ENCODE results near the gene CSF2. TPM values are rescaled to one million over a fixed set of nuclear protein-coding genes. Genes with fewer than 3 reads are reported as not detected.

CSF2 gene
- total RNA-seq, 1 experiment from 2014 or later, result not detected

- ChIA-PET POLR2A (no interaction called here), CTCF (interaction anchor here (1.2 kb wide), 1 partner anchor 136 kb away, joined by 3 read pairs; no protein-coding TSS in a partner anchor)
- intact Hi-C loops (cut with micrococcal nuclease; ENCODE audit: unreplicated experiment), result no loop called here
These were observed 20.1 kb upstream of the CSF2 start for GRCh38 chr5:132053483-132053882.

DNA sequence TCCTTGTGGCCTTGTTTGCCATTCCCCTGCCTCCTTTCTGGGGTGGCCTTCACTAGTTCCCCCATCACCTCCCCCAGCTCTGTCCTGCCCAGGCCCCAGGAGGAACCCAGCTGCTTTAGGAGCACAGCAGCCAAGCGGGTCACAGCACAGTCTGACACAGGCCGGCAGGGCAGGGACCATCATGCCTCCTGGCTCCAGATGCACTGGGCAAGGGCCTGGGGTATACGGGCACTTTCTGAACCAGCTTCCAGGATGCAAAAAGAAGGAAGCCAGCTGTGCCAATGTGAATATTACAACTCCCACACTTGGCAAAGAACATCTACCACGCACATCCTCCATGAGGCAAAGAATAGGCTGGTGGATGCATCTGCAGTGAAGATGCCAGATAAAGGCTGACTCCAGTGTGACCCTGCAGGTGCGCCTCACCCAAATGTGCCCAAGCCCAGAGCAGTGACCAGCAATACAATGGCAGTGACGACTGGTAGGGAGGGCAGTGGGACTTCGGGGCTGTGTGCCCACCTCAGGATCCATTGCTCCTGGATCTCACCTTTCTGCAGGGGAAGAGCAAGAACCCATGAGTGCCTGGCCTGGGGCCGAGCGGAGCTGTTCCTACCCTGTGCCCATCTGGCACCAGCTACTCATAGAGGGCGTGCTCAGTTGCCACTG lies 19.4 kb upstream of the CSF2 start:
- H3K9me3 ChIP-seq, result no peaks in the 10 kb centered on the region
- intact Hi-C loops (cut with micrococcal nuclease; ENCODE audit: unreplicated experiment), result no loop called here
- no peaks in the 10 kb centered on the region for H3K27me3 ChIP-seq (replicated peaks; ENCODE audit: control insufficient read depth, insufficient read depth, low read length)
- TF ChIP-seq, protein P1, sequence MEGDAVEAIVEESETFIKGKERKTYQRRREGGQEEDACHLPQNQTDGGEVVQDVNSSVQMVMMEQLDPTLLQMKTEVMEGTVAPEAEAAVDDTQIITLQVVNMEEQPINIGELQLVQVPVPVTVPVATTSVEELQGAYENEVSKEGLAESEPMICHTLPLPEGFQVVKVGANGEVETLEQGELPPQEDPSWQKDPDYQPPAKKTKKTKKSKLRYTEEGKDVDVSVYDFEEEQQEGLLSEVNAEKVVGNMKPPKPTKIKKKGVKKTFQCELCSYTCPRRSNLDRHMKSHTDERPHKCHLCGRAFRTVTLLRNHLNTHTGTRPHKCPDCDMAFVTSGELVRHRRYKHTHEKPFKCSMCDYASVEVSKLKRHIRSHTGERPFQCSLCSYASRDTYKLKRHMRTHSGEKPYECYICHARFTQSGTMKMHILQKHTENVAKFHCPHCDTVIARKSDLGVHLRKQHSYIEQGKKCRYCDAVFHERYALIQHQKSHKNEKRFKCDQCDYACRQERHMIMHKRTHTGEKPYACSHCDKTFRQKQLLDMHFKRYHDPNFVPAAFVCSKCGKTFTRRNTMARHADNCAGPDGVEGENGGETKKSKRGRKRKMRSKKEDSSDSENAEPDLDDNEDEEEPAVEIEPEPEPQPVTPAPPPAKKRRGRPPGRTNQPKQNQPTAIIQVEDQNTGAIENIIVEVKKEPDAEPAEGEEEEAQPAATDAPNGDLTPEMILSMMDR (IDR thresholded peaks at IDR 0.05; ENCODE audit: insufficient read depth in 1 of 2, low read depth in 1 of 2, low read length in 1 of 2, severe bottlenecking in 1 of 2, unreplicated experiment in 1 of 2), result no peak
- H3K4me3 Mint-ChIP-seq (ENCODE audit: unreplicated experiment), result no peak overlapping the region
- no peaks in the 10 kb centered on the region for H3K4me1 ChIP-seq
- H3K27ac Mint-ChIP-seq (ENCODE audit: unreplicated experiment), result no peak overlapping the region
- H3K9me3 Mint-ChIP-seq (ENCODE audit: unreplicated experiment), result no peaks in the 10 kb centered on the region
- ChIA-PET POLR2A (no interaction called here), CTCF (no interaction called here)
- DNase-seq, result peak in 1 of 2 experiments; percentile 24
- peaks cover 6% of the 10 kb centered on the region for H3K36me3 Mint-ChIP-seq (ENCODE audit: insufficient read depth, unreplicated experiment)
- BruUV-seq (replicated peaks), result no TSS peak
- H3K4me3 ChIP-seq (ENCODE audit: low read depth, low read length), result no peak overlapping the region
- H3K27me3 Mint-ChIP-seq (ENCODE audit: insufficient read depth, unreplicated experiment), result peaks cover 15% of the 10 kb centered on the region
- no peaks in the 10 kb centered on the region for H3K4me1 Mint-ChIP-seq (ENCODE audit: low read depth, unreplicated experiment)
- no peaks in the 10 kb centered on the region for H3K36me3 ChIP-seq (ENCODE audit: control insufficient read depth, insufficient read depth, low read length)

More at GRCh38 chr5:132053483-132053882, 20.1 kb upstream of the CSF2 start:
- Mint-ChIP-seq H3K9me3 (ENCODE audit: unreplicated experiment) (no peaks in the 10 kb centered on the region), H3K27me3 (ENCODE audit: insufficient read depth, unreplicated experiment) (peaks cover 15% of the 10 kb centered on the region), H3K4me3 (ENCODE audit: unreplicated experiment) (no peak overlapping the region), H3K4me1 (ENCODE audit: low read depth, unreplicated experiment) (no peaks in the 10 kb centered on the region), H3K36me3 (ENCODE audit: insufficient read depth, unreplicated experiment) (peaks cover 6% of the 10 kb centered on the region), H3K27ac (ENCODE audit: unreplicated experiment) (no peak overlapping the region)
- Histone ChIP-seq H3K9me3 (no peaks in the 10 kb centered on the region), H3K4me3 (ENCODE audit: low read depth, low read length) (no peak overlapping the region), H3K36me3 (ENCODE audit: control insufficient read depth, insufficient read depth, low read length) (no peaks in the 10 kb centered on the region), H3K4me1 (no peaks in the 10 kb centered on the region), H3K27me3 (replicated peaks; ENCODE audit: control insufficient read depth, insufficient read depth, low read length) (no peaks in the 10 kb centered on the region)
- TF ChIP-seq, protein P1 (IDR thresholded peaks at IDR 0.05; ENCODE audit: insufficient read depth in 1 of 2, low read depth in 1 of 2, low read length in 1 of 2, severe bottlenecking in 1 of 2, unreplicated experiment in 1 of 2), result no peak
- DNase-seq, result peak in 1 of 2 experiments; percentile 19
- BruUV-seq (replicated peaks), result no TSS peak

- ChIA-PET CTCF (no interaction called here), POLR2A (no interaction called here)
- Histone ChIP-seq H3K36me3 (ENCODE audit: control insufficient read depth, insufficient read depth, low read length) (no peaks in the 10 kb centered on the region), H3K27me3 (replicated peaks; ENCODE audit: control insufficient read depth, insufficient read depth, low read length) (no peaks in the 10 kb centered on the region), H3K9me3 (no peaks in the 10 kb centered on the region), H3K4me1 (no peaks in the 10 kb centered on the region), H3K4me3 (ENCODE audit: low read depth, low read length) (no peak overlapping the region)
- intact Hi-C loops (cut with micrococcal nuclease; ENCODE audit: unreplicated experiment), result no loop called here
- Mint-ChIP-seq H3K4me3 (ENCODE audit: unreplicated experiment) (no peak overlapping the region), H3K27me3 (ENCODE audit: insufficient read depth, unreplicated experiment) (peaks cover 15% of the 10 kb centered on the region), H3K4me1 (ENCODE audit: low read depth, unreplicated experiment) (no peaks in the 10 kb centered on the region), H3K27ac (ENCODE audit: unreplicated experiment) (no peak overlapping the region), H3K9me3 (ENCODE audit: unreplicated experiment) (no peaks in the 10 kb centered on the region), H3K36me3 (ENCODE audit: insufficient read depth, unreplicated experiment) (peaks cover 6% of the 10 kb centered on the region)
- TF ChIP-seq, protein P1 (IDR thresholded peaks at IDR 0.05; ENCODE audit: insufficient read depth in 1 of 2, low read depth in 1 of 2, low read length in 1 of 2, severe bottlenecking in 1 of 2, unreplicated experiment in 1 of 2), result no peak
- DNase-seq, result no peak
- BruUV-seq (replicated peaks), result no TSS peak
These were observed 18.7 kb upstream of the CSF2 start for GRCh38 chr5:132054697-132055440.

All from Caco-2 (cell line).